ENCODE results near the gene PLOD2. TPM values are rescaled to one million over a fixed set of nuclear protein-coding genes. Genes with fewer than 3 reads are reported as not detected.

Gene PLOD2
- total and polyA plus RNA-seq, 9 of the 15 experiments (the other 6 are each of a cell fraction or from before 2014, with no cell fraction given): 0.18 to 1.5 (median 0.58) TPM

- TF ChIP-seq GTF3C2 (IDR thresholded peaks at IDR 0.05; ENCODE audit: borderline replicate concordance, extremely low read depth, insufficient read length) (no peak), BDP1 (IDR thresholded peaks at IDR 0.05; ENCODE audit: insufficient read depth, insufficient read length) (no peak), TFAP4 (CRISPR knock-in tag; IDR thresholded peaks at IDR 0.05; ENCODE audit: borderline replicate concordance) (no peak)
Observed at GRCh38 chr3:146164071-146164470, 3.1 kb upstream of the PLOD2 start (continued).

GRCh38 chr3:146163584-146163983, 2.6 kb upstream of the PLOD2 start:
- ChIA-PET CTCF (ENCODE audit: low intra/inter-chr PET ratio) (no interaction called here), POLR2A (no interaction called here)
- Histone ChIP-seq H3K4me3 (no peak overlapping the region), H3K36me3 (ENCODE audit: control insufficient read depth, insufficient read depth, low read length) (no peaks in the 10 kb centered on the region), H3K9me3 (replicated peaks; ENCODE audit: control insufficient read depth, insufficient read depth, low read depth, low read length) (no peaks in the 10 kb centered on the region), H3K4me1 (replicated peaks in 1 of 2; ENCODE audit: control insufficient read depth in 2 of 2, insufficient read depth in 2 of 2, low read length in 2 of 2) (peaks cover 0 to 9% of the 10 kb centered on the region in 2 experiments; a peak in 2 of 5 replicates), H3K9ac (ENCODE audit: insufficient read depth in 1 of 2, low read depth in 2 of 2, low read length in 2 of 2) (no peak overlapping the region), H4K20me1 (replicated peaks; ENCODE audit: control insufficient read depth, insufficient read depth, low read length) (no peaks in the 10 kb centered on the region), H3K4me2 (ENCODE audit: insufficient read depth, low read length) (no peak overlapping the region), H3K79me2 (ENCODE audit: control insufficient read depth, insufficient read depth, low read length) (no peaks in the 10 kb centered on the region), H3K27me3 (ENCODE audit: control insufficient read depth in 2 of 2, insufficient read depth in 2 of 2, low read length in 2 of 2) (peaks cover 2 to 17% of the 10 kb centered on the region in 2 experiments; a peak in 3 of 5 replicates), H3K9me1 (ENCODE audit: control insufficient read depth, insufficient read depth, low read length) (no peaks in the 10 kb centered on the region), H3K27ac (ENCODE audit: extremely low read depth, low read depth, low read length) (no peak overlapping the region), H2AFZ (ENCODE audit: low read depth, low read length) (no peak overlapping the region)
- in situ Hi-C loops (cut with MboI): no loop called here
- DNase-seq (ENCODE audit: extremely low read depth in 1 of 4, low spot score in 3 of 4) (no peak), ATAC-seq (no peak), FAIRE-seq (no peak)
- no TSS peak for BruUV-seq (replicated peaks)
- WGBS (ENCODE audit: insufficient coverage, low coverage, missing lambda C conversion rate): 0% methylated on average over 2 of the region's 2 CpGs
- intact Hi-C loops (cut with micrococcal nuclease): no loop called here
- TF ChIP-seq E2F6 (IDR thresholded peaks at IDR 0.05; ENCODE audit: borderline replicate concordance in 1 of 2, extremely low read depth in 1 of 2, insufficient read depth in 1 of 2, insufficient read length in 1 of 2, low read depth in 1 of 2, low read length in 1 of 2, poor library complexity in 1 of 2, severe bottlenecking in 1 of 2): no peak
- TF ChIP-seq KDM1A (IDR thresholded peaks at IDR 0.05): no peak
- TF ChIP-seq TEAD1 (CRISPR knock-in tag; IDR thresholded peaks at IDR 0.05): no peak
- TF ChIP-seq MECOM (CRISPR knock-in tag; IDR thresholded peaks at IDR 0.05): no peak
- TF ChIP-seq POLR2B (IDR thresholded peaks at IDR 0.05; ENCODE audit: low read depth, partially characterized antibody): no peak
- no peak for TF ChIP-seq TAF9B (IDR thresholded peaks at IDR 0.05; ENCODE audit: partially characterized antibody)
- TF ChIP-seq JUNB (CRISPR knock-in tag; conservative IDR thresholded peaks at IDR 0.05): no peak
- no peak for TF ChIP-seq ZNF3 (CRISPR knock-in tag; IDR thresholded peaks at IDR 0.05)
- no peak for TF ChIP-seq ZNF766 (CRISPR knock-in tag; conservative IDR thresholded peaks at IDR 0.05)
- no peak for TF ChIP-seq ZNF431 (CRISPR knock-in tag; IDR thresholded peaks at IDR 0.05)
